Thymus (tissue), 11 donors: ENCODE results near the gene SHROOM2. TPM values are rescaled to one million over a fixed set of nuclear protein-coding genes. Genes with fewer than 3 reads are reported as not detected.

Experiments
- DNase-seq, 9 donors: peaks; one replicate each; pipeline ENCODE4 v3.0.0-alpha.2; 2013; ENCODE audit warnings: low spot score in 9 of 9, low read depth in 6 of 9, missing footprints in 1 of 9
- H3K27ac ChIP-seq, 2 donors: one replicate each; pipeline ENCODE4 v1.5.1; 2013; ENCODE audit warnings: control low read depth in 1 of 2, low read depth in 1 of 2, low read length in 1 of 2, mild to moderate bottlenecking in 1 of 2, moderate library complexity in 1 of 2
- H3K27me3 ChIP-seq, 2 donors: one replicate each; pipeline ENCODE4 v1.5.1; 2013; ENCODE audit warnings: low read length in 1 of 2; ENCODE audit not compliant: control insufficient read depth in 2 of 2, insufficient read depth in 1 of 2
- H3K36me3 ChIP-seq, 2 donors: one replicate each; pipeline ENCODE4 v1.5.1; 2013; ENCODE audit warnings: low read length in 1 of 2, mild to moderate bottlenecking in 1 of 2, moderate library complexity in 1 of 2; ENCODE audit not compliant: control insufficient read depth in 2 of 2, insufficient read depth in 2 of 2
- H3K4me1 ChIP-seq, 2 donors: one replicate each; pipeline ENCODE4 v1.5.1; 2013; ENCODE audit warnings: low read length in 2 of 2; ENCODE audit not compliant: control insufficient read depth in 2 of 2, insufficient read depth in 2 of 2
- H3K4me3 ChIP-seq, 2 donors: one replicate each; pipeline ENCODE4 v1.5.1; 2013; ENCODE audit warnings: low read length in 2 of 2, control low read depth in 1 of 2, mild to moderate bottlenecking in 1 of 2
- H3K9me3 ChIP-seq, 2 donors: one replicate each; pipeline ENCODE4 v1.5.1; 2013; ENCODE audit warnings: low read length in 1 of 2, mild to moderate bottlenecking in 1 of 2; ENCODE audit not compliant: control insufficient read depth in 2 of 2, insufficient read depth in 1 of 2
- WGBS: extraction: QIAGEN DNeasy Blood & Tissue Kit; methylation state at CpG from one replicate; pipeline ENCODE4 v1.1.7; 2013; 5-methylcytosine and 5-hydroxymethylcytosine counted together
- polyA plus RNA-seq: library from polyadenylated mRNA; stranded (reverse); fragments of 200-250 nt; gene quantifications from one replicate; pipeline ENCODE4 v1.2.3, GENCODE V29; 2013
- total RNA-seq: library from RNA; stranded (reverse); fragments of 120-200 nt; gene quantifications from one replicate; pipeline ENCODE4 v1.2.4, GENCODE V29; 2013
- donor health status: healthy.

Gene SHROOM2
- total and polyA plus RNA-seq, 2 donors = 2.3 to 4.6 TPM

DNA sequence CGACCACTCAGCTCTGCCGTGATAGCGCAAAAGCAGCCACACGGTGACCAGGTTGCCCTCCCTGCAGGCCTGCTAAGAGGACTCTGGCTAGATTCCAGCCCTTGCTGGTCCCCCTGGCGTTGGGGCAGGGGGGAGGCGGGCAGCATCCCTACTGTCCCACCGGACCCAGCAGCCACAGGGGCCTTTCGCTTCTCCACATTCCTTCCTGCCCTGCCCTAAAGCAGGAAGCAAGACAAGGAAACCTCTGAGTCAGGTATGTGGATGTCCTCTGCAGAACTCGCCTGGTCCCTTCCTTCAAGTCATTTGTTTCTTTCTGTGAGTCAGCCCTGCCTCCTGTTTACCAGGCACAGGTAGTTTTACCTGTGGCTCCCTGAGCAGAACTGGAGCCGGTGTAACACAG is 120.7 kb downstream of the SHROOM2 start:
- no peak overlapping the region for H3K4me3 ChIP-seq
- no peaks in the 10 kb centered on the region for H3K9me3 ChIP-seq
- WGBS = 93% methylated on average over 10 of the region's 10 CpGs
- peaks cover 0 to 10% of the 10 kb centered on the region in 2 donors for H3K4me1 ChIP-seq
- H3K36me3 ChIP-seq = no peaks in the 10 kb centered on the region
- no peak overlapping the region for H3K27ac ChIP-seq
- no peak for DNase-seq
- H3K27me3 ChIP-seq = peaks cover 0 to 3% of the 10 kb centered on the region in 2 donors

DNA sequence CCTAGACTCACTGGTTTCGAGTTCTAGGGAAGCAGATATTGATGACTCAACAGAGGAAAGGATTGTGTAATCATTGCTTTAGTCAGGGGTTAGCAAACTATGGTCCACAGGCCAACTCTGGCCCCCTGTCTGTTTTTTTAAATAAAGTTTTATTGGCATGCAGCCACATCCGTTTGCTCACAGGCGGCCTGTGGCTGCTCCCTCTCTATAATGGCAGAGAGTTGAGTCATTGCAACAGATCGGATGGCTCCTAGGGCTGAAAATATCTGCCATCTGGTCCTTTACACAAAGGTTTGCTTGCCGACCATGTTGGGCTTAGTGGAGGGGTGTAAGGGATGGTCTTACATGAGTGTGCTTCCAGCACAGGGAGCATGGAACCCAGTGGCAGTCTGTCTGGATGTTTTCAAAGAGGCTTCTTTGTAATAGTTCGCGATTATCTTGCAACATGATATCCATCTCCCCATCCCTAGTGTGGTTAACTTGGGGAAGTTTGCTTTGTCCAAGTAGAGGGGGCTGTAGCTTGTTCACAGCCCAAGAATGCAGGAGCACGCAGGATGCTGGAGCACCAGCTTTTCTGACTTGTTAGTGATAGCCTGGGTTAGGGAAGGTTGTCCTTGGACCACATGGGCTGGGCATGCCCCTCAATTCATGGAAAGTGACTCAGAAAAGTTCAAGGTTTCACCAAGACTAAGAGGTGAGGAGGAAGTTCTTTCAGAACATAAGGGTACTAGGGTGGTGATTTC is 121.6 kb downstream of the SHROOM2 start:
- peaks cover 0 to 10% of the 10 kb centered on the region in 2 donors for H3K4me1 ChIP-seq
- H3K36me3 ChIP-seq = no peaks in the 10 kb centered on the region
- H3K9me3 ChIP-seq = no peaks in the 10 kb centered on the region
- no peak overlapping the region for H3K4me3 ChIP-seq
- peaks cover 0 to 7% of the 10 kb centered on the region in 2 donors for H3K27me3 ChIP-seq
- no peak for DNase-seq
- WGBS = 93% methylated on average over 8 of the region's 8 CpGs
- no peak overlapping the region for H3K27ac ChIP-seq

DNA sequence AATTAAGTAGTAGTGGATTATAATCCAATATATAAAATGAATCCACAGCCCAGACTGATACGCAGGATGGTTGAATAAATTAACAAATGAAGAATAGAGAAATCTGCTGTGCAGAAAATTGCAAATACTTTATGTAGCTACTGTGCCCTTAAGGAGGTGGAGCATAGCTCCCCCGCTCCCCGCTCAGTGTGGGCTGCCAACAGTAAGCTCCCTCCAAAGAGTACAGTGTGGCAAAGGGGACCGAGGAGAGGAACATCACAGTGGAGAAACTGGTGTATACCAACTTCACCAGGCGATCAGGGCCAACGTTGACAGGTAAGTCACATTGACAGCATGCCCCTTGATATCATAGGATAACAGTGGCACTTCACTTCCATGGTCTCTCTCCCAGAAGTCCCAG is 123.0 kb downstream of the SHROOM2 start:
- H3K27ac ChIP-seq = no peak overlapping the region
- no peak for DNase-seq
- H3K4me1 ChIP-seq = peaks cover 0 to 5% of the 10 kb centered on the region in 2 donors
- H3K27me3 ChIP-seq = peaks cover 0 to 7% of the 10 kb centered on the region in 2 donors
- H3K36me3 ChIP-seq = no peaks in the 10 kb centered on the region
- WGBS = 95% methylated on average over 6 of the region's 6 CpGs
- H3K9me3 ChIP-seq = no peaks in the 10 kb centered on the region
- no peak overlapping the region for H3K4me3 ChIP-seq

DNA sequence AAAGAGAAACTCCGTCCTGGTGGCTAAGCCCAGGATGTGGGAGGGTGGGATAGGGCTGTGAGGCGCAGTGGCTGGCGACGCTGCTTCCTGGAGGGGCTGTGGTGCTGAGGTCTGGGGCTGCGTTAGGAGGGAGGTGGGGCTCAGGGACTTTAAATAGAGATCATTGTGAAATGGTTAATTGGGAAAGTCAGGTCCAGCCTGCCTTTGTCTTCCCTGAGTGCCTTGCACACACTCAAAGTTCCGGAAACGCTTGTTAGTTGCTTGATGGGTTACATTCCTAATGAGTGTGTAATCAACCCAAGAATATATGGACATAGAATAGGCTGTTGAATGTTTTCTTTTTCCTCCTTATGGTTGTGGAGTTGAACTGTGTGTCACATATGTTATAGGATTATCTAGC is 125.3 kb downstream of the SHROOM2 start:
- no peak for DNase-seq
- no peak overlapping the region for H3K27ac ChIP-seq

DNA sequence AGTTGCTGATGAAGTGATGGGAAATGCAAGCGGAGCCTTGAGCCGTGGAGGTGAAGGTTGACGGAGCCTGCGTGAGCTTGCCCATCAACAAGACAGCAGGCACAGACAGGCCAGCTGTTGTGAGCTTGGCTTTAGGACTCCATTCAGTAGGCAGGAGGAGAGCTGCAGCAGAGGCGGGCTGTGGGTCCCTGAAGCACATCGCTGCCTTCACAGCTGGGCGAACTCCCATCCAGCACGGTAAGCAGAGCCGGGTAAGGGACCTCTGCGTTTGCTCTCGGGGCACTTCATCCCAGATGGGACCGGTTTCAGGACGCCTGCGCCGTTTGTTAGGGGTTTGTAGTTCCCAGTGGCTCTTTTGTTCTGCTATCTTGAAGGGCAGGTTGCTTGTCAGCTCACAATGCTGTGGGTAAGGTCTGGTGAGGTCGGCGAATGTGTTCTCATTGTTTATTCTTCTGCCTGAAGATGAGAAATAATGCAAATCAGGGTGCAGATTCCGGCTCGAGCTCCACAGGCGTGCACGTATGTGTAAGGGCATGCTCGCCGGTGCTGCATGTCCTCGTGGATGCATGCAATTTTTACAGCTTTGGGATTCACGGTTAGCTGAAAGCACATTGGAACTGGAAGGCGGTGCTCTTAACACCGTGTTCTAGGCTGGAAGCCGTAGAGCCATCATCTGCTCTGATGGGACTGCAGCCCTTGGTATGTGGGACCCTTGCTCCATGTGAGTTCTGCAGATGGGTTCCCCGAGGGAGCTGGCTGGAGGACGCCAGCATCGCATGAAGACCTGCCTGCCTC is 126.3 kb downstream of the SHROOM2 start:
- H3K9me3 ChIP-seq = no peaks in the 10 kb centered on the region
- H3K27me3 ChIP-seq = peaks cover 0 to 7% of the 10 kb centered on the region in 2 donors
- no peaks in the 10 kb centered on the region for H3K36me3 ChIP-seq
- H3K4me1 ChIP-seq = peaks cover 0 to 2% of the 10 kb centered on the region in 2 donors
- H3K27ac ChIP-seq = no peak overlapping the region
- H3K4me3 ChIP-seq = no peak overlapping the region
- WGBS = 60% methylated on average over 31 of the region's 31 CpGs
- peak in 2 of 9 donors; percentile 4 to 9 for DNase-seq

More for the DNA sequence above, 125.3 kb downstream of the SHROOM2 start:
- Histone ChIP-seq H3K4me1 (peaks cover 0 to 2% of the 10 kb centered on the region in 2 donors), H3K4me3 (no peak overlapping the region), H3K36me3 (no peaks in the 10 kb centered on the region), H3K27me3 (peaks cover 0 to 7% of the 10 kb centered on the region in 2 donors), H3K9me3 (no peaks in the 10 kb centered on the region)
- 72% methylated on average over 7 of the region's 7 CpGs for WGBS

DNA sequence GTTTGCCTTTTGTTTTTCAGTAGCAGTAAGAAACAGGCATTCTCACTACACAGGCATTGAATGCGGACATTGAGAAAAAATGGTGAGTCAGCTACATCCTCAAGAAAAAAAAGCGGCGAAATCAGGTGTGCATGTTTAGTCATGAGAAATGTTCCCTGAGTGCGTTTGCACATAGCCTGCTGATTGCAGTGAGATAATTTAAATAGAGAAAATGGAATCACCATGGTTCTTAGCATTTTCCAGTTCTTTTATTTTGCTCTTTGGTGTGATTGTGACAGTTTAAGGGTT is 126.9 kb downstream of the SHROOM2 start:
- WGBS = 81% methylated on average over 4 of the region's 4 CpGs
- H3K4me1 ChIP-seq = peaks cover 0 to 2% of the 10 kb centered on the region in 2 donors
- DNase-seq = no peak
- H3K36me3 ChIP-seq = no peaks in the 10 kb centered on the region
- H3K4me3 ChIP-seq = no peak overlapping the region
- H3K9me3 ChIP-seq = no peaks in the 10 kb centered on the region
- H3K27me3 ChIP-seq = peaks cover 0 to 7% of the 10 kb centered on the region in 2 donors
- H3K27ac ChIP-seq = no peak overlapping the region

DNA sequence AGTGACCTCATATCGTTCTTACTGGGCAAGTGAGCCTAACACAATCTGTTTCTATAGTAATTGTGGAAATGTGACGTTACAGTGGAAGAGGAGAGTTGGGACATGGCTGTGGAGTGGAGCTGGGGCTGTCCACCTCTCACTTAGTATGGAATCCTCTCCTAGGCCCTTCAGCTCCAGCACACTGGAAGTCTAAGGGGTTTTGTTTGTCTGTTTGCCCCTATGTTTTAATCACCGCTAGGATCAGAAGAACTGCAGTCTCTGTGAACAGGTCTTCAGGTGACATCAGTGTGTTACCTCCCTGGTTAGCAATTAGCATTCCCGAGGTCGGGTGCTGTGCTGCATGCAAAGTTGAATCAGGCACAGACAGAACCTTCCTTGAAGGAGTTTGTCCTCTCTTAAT is 131.6 kb downstream of the SHROOM2 start:
- WGBS = 91% methylated on average over 5 of the region's 5 CpGs
- Histone ChIP-seq H3K9me3 (no peaks in the 10 kb centered on the region), H3K4me3 (no peak overlapping the region), H3K27ac (no peak overlapping the region), H3K27me3 (no peaks in the 10 kb centered on the region), H3K36me3 (no peaks in the 10 kb centered on the region), H3K4me1 (no peaks in the 10 kb centered on the region)
- DNase-seq = no peak

DNA sequence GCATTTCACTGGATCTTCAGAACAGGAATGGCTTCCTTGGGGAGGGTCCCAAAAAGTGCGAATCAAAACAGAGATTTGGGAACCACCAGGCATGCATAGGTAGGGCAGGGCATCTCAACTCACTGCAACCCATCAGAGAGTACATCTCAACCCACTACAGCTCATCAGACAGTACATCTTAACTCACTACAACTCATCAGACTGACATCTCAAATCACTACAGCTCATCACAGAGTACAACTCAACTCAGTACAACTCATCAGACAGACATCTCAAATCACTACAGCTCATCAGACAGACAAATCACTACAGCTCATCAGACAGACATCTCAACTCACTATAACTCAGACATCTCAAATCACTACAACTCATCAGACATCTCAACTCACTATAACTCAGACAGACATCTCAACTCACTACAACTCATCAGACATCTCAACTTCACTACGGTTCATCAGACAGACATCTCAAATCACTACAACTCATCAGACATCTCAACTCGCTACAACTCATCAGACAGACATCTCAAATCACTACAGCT is 133.5 kb downstream of the SHROOM2 start:
- Histone ChIP-seq H3K27me3 (no peaks in the 10 kb centered on the region), H3K36me3 (no peaks in the 10 kb centered on the region), H3K4me3 (no peak overlapping the region), H3K4me1 (no peaks in the 10 kb centered on the region), H3K9me3 (no peaks in the 10 kb centered on the region), H3K27ac (no peak overlapping the region)
- DNase-seq = no peak
- WGBS = 93% methylated on average over 3 of the region's 3 CpGs

DNA sequence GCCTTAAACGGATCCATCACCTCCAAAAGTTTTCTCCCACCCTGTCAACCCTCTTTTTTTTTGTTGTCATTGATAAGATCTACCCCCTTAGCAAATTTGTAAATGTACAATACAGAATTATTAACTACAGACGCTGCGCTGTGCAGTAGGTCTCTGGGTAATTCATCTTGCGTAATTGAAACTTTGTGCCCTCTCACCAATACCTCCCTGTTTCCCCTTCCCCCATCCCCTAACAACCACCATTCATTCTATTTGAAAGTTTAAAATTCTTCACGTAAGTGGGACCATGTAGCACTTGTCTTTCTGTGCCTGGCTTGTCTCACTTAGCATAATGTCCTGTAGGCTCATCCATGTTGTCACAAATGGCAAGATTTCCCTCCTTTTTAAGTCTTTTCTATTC is 135.2 kb downstream of the SHROOM2 start:
- no peak overlapping the region for H3K4me3 ChIP-seq
- no peak for DNase-seq
- 96% methylated on average over 5 of the region's 5 CpGs for WGBS
- H3K36me3 ChIP-seq = no peaks in the 10 kb centered on the region
- no peaks in the 10 kb centered on the region for H3K9me3 ChIP-seq
- no peaks in the 10 kb centered on the region for H3K4me1 ChIP-seq
- no peaks in the 10 kb centered on the region for H3K27me3 ChIP-seq
- H3K27ac ChIP-seq = no peak overlapping the region
